ENCODE results near the gene TGFB2. TPM values are rescaled to one million over a fixed set of nuclear protein-coding genes. Genes with fewer than 3 reads are reported as not detected.

TGFB2 gene
- total RNA-seq, 1 experiment from 2014 or later = 1.2 TPM

GRCh38 chr1:218380125-218380977 is 35.2 kb downstream of the TGFB2 start:
- Histone ChIP-seq H3K36me3 (ENCODE audit: insufficient read depth, low read length, poor library complexity, severe bottlenecking) (no peaks in the 10 kb centered on the region), H3K4me3 (ENCODE audit: low read depth, low read length, poor library complexity, severe bottlenecking) (no peak overlapping the region), H3K9me3 (ENCODE audit: low read depth, low read length, poor library complexity, severe bottlenecking) (no peaks in the 10 kb centered on the region), H3K4me1 (ENCODE audit: insufficient read depth, low read length, poor library complexity, severe bottlenecking) (peaks cover 13% of the 10 kb centered on the region), H3K27ac (ENCODE audit: low read depth, low read length, poor library complexity, severe bottlenecking) (no peak overlapping the region), H3K27me3 (replicated peaks; ENCODE audit: insufficient read depth, low read depth, low read length, poor library complexity) (no peaks in the 10 kb centered on the region)
- no TSS peak for BruUV-seq (replicated peaks)
- TF ChIP-seq CTCF (conservative IDR thresholded peaks at IDR 0.05; ENCODE audit: low read depth, low read length) (no peak), EZH2 (IDR thresholded peaks at IDR 0.05; ENCODE audit: borderline replicate concordance, low read depth, low read length, poor library complexity, severe bottlenecking) (no peak)
- CTCF ChIA-PET = no interaction called here
- POLR2A ChIA-PET (ENCODE audit: low non-redundant PET) = no interaction called here
- intact Hi-C loops (cut with micrococcal nuclease; ENCODE audit: unreplicated experiment) = no loop called here
- DNase-seq (ENCODE audit: low spot score) = peak; percentile 12

GRCh38 chr1:218382261-218382660 is 37.1 kb downstream of the TGFB2 start:
- POLR2A ChIA-PET (ENCODE audit: low non-redundant PET) = no interaction called here
- no peak overlapping the region for H3K4me3 ChIP-seq (ENCODE audit: low read depth, low read length, poor library complexity, severe bottlenecking)
- no peak overlapping the region for H3K27ac ChIP-seq (ENCODE audit: low read depth, low read length, poor library complexity, severe bottlenecking)
- H3K36me3 ChIP-seq (ENCODE audit: insufficient read depth, low read length, poor library complexity, severe bottlenecking) = no peaks in the 10 kb centered on the region
- H3K4me1 ChIP-seq (ENCODE audit: insufficient read depth, low read length, poor library complexity, severe bottlenecking) = peaks cover 10% of the 10 kb centered on the region
- no TSS peak for BruUV-seq (replicated peaks)
- H3K27me3 ChIP-seq (replicated peaks; ENCODE audit: insufficient read depth, low read depth, low read length, poor library complexity) = no peaks in the 10 kb centered on the region
- H3K9me3 ChIP-seq (ENCODE audit: low read depth, low read length, poor library complexity, severe bottlenecking) = no peaks in the 10 kb centered on the region
- intact Hi-C loops (cut with micrococcal nuclease; ENCODE audit: unreplicated experiment) = no loop called here
- TF ChIP-seq CTCF (conservative IDR thresholded peaks at IDR 0.05; ENCODE audit: low read depth, low read length) = no peak
- TF ChIP-seq EZH2 (IDR thresholded peaks at IDR 0.05; ENCODE audit: borderline replicate concordance, low read depth, low read length, poor library complexity, severe bottlenecking) = no peak
- no peak for DNase-seq (ENCODE audit: low spot score)
- CTCF ChIA-PET = no interaction called here

- Histone ChIP-seq H3K27me3 (replicated peaks; ENCODE audit: insufficient read depth, low read depth, low read length, poor library complexity) (no peaks in the 10 kb centered on the region), H3K36me3 (ENCODE audit: insufficient read depth, low read length, poor library complexity, severe bottlenecking) (no peaks in the 10 kb centered on the region), H3K27ac (ENCODE audit: low read depth, low read length, poor library complexity, severe bottlenecking) (no peak overlapping the region), H3K4me3 (ENCODE audit: low read depth, low read length, poor library complexity, severe bottlenecking) (no peak overlapping the region), H3K4me1 (ENCODE audit: insufficient read depth, low read length, poor library complexity, severe bottlenecking) (peaks cover 4% of the 10 kb centered on the region), H3K9me3 (ENCODE audit: low read depth, low read length, poor library complexity, severe bottlenecking) (no peaks in the 10 kb centered on the region)
- TF ChIP-seq EZH2 (IDR thresholded peaks at IDR 0.05; ENCODE audit: borderline replicate concordance, low read depth, low read length, poor library complexity, severe bottlenecking) (no peak), CTCF (conservative IDR thresholded peaks at IDR 0.05; ENCODE audit: low read depth, low read length) (no peak)
- ChIA-PET CTCF (no interaction called here), POLR2A (ENCODE audit: low non-redundant PET) (no interaction called here)
- no TSS peak for BruUV-seq (replicated peaks)
- intact Hi-C loops (cut with micrococcal nuclease; ENCODE audit: unreplicated experiment) = no loop called here
- DNase-seq (ENCODE audit: low spot score) = no peak
Observed at GRCh38 chr1:218383051-218383450, 37.9 kb downstream of the TGFB2 start.

All from A673 (cell line).